ENCODE results near the gene TMEM238.

The TMEM238 gene

GRCh38 chr19:55400281-55401087, 16.4 kb upstream of the TMEM238 start:
- DNase-seq = no peak

GRCh38 chr19:55398200-55398925, 14.3 kb upstream of the TMEM238 start:
- DNase-seq = no peak

DNA sequence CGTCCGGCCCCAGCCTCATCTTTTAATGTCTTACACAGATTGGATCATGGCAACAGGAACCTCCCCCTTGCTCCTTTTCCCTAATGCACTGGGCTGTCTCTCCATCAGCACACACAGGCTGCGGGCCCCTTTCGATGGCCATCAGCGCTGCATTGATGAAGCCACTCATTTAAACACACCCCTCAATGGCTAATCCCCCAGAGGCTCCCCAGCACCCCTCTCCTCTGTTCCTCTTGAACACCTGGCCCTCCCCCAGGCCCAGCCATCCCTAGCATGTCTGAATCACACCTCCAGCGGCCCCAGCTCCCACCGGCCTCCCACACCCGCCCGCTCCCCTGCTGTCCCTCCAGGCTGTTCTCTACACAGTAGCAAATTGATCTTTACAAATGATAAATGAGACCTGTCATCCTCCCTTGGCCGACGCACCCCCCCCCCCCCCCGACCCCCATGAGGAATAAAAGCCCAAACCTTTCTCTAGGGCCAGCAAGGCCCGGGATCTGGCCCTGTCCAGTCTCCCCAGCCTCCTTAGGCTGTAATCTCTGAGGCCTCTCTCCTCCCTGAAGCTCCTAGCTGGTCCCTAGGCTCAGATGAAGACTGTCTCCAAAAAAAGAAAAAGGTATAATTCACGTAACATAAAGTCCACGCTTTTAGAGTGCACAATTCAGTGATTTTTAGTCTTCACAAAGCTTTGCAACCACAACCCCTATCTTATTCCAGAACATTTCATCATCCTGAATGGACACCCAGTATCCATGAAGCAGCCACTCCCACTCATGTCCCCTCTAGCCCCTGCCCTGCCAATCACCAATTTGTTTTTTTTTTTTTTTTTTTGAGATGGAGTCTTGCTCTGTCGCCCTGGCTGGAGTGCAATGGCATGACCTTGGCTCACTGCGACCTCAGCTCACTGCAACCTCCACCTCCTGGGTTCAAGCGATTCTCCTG, 9.0 kb upstream of the TMEM238 start:
- DNase-seq = no peak

- DNase-seq = no peak
These were observed 7.9 kb upstream of the TMEM238 start for GRCh38 chr19:55391702-55392615.

DNA sequence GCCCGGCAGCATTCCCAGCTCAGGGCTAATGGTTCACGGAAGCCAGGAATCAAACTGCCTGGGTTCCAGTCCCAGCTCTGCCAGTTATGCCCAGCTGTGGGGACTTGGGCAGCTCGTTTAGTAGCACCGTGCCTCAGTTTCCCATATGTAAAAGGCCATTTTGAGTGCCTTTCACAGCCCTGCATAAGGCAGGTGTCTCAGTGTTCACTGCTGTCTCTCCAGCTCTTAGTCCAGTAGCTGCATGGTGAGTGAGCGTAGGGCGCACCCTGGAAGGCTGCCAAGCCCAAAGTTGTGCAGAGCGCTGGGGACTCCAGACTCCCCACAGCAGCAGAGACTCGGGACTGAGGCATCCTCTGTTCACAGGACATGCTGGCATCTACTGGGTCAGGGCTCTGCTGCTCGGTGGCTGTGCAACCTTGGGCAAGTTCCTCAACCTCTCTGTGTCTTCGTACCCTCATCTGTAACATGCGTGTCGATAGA, 7.1 kb upstream of the TMEM238 start:
- no peak for DNase-seq

DNA sequence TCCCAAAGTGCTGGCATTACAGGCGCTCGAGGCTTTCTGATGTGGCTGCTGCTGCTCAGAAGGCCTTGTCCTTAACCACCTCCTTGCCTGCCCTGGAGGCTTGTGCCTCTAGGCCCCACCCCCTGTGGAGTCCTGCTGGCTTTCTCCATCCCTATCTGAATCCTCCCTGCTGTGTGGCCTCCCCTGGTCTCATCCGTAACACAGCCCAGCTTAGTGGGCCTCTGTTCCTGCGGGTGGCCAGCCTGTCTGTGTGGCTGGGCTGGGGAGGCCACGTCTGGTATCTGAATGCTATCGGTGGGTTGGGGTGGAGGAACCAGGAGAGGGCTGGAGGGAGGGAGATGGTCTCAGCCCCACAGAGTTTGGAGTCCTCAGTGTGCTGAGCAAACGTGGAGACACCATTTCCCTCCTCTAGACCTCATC, 6.4 kb upstream of the TMEM238 start:
- no peak for DNase-seq

- no peak for DNase-seq
These were observed 5.6 kb upstream of the TMEM238 start for GRCh38 chr19:55389386-55390317.

- no peak for DNase-seq
These were observed 3.8 kb upstream of the TMEM238 start for GRCh38 chr19:55387736-55388497.

DNA sequence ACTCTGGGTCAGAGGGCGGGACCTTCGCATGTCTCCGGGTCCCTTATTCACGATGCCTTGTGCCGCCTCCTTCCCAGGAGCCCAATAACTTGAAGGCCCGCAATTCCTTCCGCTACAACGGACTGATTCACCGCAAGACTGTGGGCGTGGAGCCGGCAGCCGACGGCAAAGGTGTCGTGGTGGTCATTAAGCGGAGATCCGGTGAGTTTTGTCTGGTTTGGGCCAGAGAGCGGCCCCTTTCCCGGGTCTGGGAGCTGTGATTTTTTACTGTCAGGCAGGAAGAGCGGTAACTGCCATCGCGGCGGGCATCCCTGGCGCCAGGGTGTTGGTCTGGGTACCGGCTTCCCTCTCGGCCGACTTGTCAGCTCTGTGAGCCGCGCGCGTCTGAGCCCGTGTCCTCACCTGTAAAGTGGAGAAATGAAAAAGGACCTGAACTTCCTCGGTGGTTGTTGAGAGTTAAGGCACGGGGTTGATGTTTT, 2.4 kb upstream of the TMEM238 start:
- DNase-seq = no peak

DNA sequence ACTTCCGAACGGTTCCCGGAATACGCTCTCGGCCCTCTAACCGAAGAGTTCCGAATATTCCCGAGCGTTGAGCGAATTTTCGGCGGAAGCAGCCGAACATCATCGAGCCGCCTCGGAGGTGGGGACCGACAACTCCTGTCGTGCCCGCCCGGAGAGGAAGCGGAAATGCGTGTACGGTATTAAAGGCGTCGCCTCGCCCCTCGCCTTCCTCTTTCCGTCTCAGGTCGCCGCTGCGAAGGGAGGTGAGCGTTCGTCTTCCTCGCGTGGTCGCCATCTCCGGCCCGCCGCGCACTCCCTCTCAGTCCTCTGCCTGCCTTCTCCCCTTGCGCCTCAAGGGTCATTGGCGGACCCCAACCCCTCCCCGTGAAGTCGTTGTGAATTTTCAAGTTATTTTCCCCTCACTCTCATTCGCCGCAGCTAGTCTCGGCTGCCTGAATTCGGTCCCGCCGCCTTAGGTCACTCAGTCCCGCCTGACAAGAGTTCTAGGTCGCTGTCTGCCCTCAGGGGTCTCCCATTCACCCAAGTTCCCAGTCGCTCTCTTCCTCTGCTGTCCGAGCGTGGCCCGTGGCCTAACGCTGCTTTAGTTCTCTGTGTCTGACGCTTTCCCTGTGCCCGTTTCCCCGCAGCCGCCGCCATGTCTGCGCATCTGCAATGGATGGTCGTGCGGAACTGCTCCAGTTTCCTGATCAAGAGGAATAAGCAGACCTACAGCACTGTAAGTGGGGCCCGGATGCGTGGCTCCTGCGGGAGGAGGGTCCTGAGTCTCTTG, 1.8 kb upstream of the TMEM238 start, which contains the start of gene RPL28:
TSS of gene RPL28 (plus strand) at position 209 of the 769 bp plus-strand sequence. CDS start at position 635, 426 bp downstream.
- peak; percentile 99 for DNase-seq

DNA sequence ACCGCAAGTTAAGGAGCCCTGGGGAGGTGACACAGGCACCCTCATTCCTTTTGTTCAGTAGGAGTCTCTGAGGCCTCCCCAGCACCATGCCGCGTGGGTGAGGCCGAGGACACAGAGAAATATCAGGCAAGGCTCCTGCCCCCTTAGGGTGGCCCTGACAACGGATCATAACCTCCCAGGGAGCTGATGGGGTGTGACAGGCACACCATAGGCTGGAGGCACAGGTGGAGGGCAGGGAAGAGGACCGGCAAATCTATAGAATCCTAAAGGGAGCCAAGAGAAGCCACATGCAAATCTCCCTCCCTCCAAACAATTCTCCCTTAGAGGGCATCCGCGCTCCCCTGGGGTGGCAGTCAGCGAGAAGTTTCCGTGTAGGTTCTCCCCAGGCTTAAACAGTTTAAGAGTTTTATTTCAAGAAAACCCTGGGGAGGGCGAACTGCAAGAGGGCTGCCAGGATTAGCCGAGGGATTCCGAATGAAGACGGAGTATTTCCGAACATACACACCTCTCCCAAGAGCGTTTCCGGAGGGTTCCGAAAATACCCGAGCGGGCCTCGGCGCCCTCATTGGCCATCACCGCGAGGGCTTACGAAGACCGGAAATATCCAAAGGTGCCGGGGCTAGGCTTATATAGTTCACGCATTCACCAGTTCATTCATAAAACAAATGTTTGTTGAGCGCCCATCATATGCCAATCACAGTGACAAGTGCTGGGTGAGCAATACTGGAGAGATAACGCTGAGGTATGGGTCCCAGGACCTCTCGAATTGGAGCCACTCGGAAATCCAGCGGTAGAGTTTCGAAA, 1.0 kb upstream of the TMEM238 start:
- peak; percentile 96 for DNase-seq

DNA sequence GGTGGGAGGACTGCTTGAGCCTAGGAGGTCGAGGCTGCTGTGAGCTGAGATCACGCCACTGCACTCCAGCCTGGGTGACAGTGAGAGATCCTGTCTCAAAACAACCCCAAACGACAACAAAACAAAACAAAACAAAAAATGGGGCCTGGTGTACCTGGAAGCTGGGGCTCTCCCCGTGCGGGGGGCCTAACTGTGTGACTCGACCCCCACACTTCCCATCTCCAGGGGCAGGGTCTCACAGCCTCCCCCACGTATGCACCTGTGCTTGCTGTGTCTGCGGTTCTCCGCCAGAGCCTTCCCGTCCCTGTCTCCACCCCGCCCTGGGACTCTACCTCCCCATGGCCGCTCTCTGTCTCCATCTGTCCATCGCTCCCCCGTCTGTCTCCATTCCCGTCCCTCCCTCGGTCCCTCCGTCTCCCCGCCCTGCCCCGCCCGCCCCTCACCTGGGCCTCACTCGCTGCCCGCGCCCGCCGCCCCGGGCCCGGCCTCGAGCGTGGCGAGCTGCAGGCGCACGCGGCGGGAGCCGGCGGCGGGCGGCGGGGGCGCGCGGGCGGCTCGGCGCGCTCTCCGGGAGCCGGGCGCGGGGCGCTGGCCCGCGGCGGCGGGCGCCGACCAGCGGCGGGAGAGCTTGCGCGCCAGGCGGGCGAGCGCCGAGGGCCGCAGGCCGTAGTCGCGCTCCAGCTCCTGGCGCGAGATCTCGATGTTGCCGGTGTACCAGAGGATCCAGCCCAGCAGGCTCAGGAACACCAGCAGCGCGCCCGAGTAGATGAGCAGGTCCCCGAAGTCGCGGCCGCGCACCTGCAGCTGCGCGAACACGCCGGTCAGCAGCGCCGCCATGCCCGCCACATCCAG, 587 bp downstream of the TMEM238 start:
- DNase-seq = peak; percentile 57

- DNase-seq = no peak
These were observed 1.5 kb downstream of the TMEM238 start for GRCh38 chr19:55382522-55383054.

DNA sequence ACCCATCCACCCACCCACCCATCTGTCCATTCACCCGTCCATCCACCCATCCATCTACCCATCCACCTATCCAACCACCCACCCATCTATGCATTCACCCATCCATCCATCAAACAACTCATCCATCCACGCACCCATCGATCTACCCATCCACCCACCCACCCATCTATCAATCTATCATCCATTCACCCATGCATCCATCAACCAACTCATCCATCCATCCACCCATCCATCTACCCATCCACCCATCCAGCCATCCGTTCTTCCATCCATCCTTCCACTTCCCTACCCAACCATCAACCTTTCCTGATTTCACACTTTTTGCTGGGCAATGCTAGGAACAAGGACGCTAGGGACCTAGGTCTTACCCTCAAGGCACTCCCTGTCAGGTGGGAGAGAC, 2.1 kb downstream of the TMEM238 start:
- no peak for DNase-seq

- DNase-seq = no peak
These were observed 4.9 kb downstream of the TMEM238 start for GRCh38 chr19:55379174-55379573.

- no peak for DNase-seq
These were observed 6.5 kb downstream of the TMEM238 start for GRCh38 chr19:55377356-55378131.

Data from CD4-positive, alpha-beta T cell treated with Interleukin-12 subunit alpha and Interleukin-12 subunit beta, for 1 hour (primary cell).